Astrocyte of the hippocampus (primary cell): ENCODE results near the gene COX5B.
A peak's percentile ranks its signal among the peaks of the same experiment; 100 is the strongest.
"Not testable (repeated sequence)": the region's sequence is repeated elsewhere in the genome, so short reads cannot be mapped to it uniquely, and the experiment has no call there.

Experiments used
- DNase-seq: peaks from one replicate; pipeline ENCODE4 v3.0.0; 2011; ENCODE audit warnings: low read depth, low spot score

Gene COX5B

DNA sequence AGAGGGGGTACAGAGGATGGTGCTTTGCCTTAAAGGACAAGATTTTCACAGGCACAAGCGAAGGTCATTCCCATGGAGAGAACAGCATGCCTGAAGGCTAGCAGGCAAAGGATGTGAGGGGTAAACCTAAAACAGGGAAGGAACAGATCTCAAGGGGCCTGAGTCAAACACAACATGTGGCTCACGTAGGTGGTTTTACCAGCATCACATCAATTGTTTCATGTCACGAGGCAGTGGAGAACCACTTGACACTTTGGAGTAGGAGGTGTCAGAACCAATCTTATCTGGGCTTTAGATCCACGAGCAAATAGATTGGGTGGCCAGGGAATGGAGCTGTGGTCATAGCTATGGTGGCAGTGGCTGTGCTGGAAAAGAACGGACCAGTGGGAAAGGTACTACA, 8.4 kb downstream of the COX5B start:
- no peak for DNase-seq

DNA sequence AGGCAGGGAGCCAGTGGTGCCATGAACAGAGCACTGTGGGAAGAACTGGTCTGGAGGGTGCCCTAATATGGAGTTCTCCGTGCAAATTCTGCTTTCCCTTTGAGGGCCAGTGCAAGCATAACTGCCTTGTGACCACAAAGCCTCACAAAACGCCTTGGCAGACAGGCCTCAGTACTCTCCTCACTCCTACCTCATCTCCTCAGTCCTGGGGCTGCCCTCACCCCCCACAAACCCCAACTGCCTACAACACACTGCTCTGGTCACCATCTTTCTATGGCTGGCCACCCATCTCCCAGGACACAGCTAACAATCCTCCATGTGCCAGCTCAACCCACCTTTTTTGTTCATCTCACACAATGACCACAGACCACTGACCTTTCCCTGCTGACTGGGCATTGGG, 8.9 kb downstream of the COX5B start:
- no peak for DNase-seq

DNA sequence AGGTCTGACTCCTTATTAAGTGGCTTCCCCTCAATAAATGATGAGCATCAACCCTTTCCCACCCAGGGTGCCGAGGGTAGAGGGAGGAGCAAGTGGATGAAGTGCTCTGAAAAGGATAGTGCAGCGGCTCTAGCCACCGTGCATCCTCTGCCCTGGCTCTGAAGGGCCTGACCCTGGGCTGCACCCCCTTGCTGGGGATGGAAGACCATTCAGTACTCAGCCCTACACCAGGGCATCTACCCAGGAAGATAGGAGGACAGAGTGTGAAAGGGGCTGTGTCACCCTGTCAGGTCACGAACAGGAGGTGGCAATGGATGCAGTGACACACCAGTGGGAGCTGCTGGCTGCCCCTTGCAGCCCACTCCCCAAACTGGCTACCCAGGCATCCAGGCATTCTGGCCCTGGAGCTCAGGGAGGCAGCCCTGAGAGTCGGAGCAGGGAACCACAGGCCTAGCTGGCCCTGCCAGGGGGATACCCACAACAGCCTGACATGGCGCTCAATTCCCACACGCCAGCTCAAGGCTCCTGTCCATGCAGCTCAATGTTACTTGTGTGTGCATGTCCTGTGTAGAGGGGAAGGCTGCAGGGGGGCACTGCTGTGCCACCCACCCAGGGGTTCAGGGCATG, 10.4 kb downstream of the COX5B start:
- DNase-seq = no peak

DNA sequence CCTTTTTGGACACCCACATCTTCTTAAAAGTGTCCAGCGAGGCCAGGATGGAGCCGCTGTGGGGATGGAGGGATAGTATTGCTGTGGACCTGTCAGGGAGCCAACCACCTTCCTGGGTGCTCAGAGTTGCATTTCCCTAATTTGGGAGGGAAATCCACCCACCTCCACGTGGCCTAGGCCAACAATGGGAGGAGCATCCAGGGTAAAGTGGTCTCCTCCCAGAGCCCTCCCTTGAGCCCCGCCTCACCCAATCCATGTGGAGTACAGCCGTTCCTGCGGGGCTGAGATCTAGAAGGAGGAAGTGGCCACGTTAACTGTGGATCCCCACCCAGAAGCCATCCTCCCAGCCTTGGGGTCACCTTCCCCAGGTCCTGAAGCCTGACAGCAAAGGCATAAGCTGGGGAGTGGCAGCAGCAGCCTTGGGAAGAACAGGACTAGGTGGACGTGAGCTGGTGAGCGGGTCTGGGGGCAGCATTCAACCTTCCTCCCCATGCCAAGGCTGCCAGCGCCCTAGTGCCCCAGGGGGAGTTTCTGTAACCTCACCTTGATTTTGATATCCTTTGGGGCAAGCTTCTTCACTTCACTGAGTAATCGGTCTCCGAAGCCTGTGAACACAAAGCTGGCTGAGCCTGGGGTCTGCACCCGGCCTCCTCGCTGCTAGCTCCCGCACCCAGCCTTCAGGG, 11.2 kb downstream of the COX5B start:
- no peak for DNase-seq

DNA sequence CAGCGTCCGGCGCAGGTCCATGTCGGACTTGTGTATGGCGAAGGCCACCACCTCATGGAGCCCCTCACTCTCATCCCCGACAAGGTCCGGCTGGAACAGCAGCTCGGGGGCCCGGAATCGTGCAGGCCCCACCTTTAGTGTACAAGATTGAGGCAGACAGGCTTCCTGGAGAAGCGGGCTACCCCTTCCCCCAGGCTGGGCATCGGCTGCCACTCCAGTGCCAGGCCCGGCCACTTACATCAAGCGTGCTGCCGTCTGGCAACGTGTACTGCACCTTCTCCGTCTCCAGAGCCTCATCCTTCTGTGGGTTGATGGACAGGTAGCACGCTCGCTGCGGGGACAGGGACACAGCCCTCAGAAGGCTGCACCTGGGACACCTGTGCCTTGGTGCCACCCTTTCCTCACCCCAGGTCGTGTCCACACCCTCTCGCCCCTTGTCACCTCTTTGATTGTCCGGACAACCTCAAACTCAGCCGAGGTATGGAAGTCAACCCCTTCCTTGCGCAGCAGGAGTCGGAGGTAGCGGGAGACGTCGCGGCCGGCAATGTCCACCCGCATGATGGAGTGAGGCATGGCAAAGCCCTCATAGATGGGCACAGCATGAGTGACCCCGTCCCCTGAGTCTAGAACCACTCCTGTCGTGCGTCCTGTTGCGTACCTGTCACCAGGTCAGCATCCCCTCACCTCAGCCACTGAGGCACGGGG, 12.3 kb downstream of the COX5B start:
- DNase-seq = no peak

DNA sequence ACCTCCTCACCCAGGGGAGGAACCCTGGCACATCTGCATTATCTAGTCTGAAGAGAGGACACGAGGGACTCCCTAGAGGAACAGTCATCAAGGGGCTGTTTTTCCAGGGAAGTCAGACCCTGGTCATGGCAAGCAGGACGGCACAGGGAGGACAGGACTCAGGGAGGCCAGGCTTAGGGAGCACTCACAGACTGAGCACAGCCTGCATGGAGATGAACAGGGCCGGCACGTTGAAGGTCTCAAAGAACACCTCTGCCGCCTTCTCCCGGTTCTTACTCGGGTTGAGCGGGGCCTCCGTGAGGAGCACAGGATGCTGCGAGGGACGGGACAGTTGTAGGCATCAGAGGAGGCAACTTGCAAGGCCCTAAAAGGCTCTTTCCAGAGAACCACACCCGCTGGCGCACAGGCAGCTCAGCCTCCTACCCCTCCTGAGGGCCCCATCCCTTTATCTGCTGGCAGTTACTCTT, 12.9 kb downstream of the COX5B start:
- no peak for DNase-seq

DNA sequence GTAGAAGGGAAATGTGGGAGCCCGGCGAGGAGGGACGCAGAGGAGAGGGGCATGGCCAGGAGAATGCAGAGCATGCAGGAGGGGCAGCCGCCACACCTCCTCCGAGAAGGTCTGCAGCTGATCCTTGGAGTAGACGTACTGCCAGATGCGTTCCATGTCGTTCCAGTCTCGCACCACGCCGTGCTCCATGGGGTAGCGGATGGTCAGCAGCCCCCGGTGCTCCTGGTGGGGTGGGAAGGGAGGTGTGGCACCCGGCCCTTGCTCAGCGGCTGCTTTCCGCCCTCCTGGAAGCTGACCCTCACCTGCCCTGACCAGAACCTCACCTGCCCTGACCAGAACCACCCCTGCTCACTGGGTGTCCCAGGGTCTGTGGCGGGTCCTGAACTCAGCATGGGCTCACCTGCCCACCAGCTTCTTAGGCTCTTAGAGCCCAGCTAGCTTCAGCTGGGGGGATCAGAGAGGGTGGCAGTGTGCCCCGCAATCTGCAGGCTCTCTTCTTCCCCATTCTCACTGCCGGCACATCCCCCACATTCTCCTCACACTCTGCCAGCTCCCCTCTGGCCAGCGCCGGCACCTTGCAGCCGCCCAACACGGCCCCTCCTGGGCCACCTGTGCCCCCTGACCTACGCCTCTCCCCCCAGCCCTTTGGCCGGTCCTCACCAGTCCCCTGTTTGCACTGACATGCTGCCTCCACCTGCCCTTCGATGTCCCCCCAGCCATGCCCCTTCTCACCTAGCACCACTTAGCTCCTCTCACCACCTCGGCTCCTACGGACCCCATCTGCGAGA, 13.6 kb downstream of the COX5B start:
- no peak for DNase-seq

DNA sequence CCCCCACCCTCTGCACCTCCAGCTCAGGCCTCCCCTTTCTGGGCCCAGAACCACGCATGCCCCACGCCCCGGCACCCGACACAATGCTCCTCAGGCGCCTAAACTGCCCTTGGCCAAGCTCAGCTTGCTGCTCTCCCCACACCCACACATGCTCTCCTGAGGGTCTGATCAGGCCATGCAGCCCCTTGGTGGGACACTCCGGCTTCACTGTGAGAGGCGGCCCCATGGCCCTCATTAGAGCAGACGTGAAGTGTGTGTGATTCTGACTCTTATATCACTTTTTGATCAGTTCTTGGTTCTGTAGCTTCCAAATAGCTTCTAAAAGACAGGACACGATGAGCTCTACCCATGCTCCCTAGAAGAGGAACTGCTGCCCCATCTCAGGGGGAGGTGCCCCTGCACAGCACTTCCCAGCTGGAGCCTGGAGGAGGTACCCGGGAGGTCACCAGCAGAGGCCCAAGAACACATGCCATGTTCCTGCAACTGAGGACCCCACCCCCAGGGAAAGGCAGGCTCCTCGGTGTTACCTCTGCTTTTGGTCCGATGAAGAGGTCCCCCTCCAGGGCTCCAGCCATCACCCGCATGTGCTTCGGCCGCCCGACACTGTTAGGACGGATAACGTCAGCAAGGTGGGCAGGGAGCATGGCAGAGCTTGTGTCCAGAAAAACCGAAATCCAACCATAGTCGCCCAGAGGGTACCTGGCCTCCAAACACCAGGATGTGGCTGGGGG, 14.3 kb downstream of the COX5B start:
- no peak for DNase-seq

DNA sequence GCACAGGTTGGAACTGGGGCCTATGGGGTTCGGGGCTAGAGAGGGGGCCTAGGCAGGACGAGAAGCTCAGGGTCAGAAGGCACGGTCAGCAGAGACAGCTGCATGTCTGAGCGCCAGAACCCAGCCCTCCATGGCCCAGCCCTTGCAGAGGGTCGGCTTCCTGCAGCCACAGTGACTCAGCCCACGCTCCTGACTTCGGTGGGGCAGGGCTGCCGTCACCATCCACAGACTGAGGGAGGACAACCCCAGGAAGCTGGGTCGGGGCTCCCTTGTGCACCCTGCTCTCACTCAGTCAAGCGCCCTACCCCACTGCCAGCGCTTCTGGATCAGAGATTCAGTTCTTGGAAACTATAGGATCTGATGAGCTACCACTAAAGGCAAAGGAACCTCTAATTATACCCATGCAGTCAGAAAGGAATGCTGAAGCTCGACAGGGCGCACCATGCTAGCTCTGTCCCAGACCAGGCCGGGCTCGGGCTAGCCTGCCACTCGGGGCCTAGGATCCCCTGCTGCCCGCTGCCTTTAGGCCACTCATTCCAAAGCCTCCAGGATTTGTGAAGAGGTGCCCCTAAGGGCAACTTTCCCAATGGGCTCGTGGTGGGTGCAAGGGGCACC, 15.0 kb downstream of the COX5B start:
- DNase-seq = peak; percentile 23

DNA sequence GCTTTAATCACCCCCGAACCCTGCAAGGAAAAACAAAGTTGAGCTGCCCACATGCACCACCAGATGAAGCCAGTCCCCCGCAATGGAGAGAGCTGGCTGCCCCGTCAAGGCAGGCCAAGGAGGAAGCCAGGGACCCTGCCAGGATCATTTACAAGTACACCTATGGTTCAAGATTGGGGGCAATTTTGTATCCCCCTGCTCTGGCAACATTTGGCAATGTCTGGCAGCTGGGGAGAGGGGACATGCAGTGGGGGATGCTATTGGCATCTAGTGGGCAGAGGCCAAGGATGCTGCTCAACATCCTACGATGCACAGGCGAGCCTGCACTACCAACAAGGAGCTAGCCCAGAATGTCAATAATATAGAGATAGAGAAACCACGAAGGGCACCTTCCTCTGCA, 16.1 kb downstream of the COX5B start:
- DNase-seq = no peak

DNA sequence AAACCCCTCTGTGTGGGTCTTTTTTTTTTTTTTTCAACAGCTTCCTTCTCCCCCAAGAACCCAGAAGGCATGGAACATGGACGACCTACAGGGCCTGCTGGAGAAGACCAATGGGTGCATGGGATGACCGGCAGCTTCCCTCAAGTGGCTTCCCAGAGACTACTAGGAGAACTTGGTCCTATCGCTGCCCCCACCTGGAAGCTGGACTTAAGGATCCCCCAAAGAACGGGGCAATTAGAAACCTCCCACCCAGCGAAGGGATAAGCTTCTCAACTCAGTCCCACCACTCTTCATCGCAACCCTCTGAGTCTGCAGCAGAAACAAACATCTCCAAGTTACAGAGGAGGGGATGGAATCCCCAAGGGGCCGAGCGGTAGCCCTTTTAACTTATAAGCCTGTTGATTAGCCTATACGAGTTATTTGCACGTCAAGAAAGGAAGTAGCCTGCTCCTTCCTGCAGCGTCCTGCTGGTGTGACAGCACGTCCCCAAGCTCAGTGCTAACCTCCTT, 16.6 kb downstream of the COX5B start:
- DNase-seq = no peak

DNA sequence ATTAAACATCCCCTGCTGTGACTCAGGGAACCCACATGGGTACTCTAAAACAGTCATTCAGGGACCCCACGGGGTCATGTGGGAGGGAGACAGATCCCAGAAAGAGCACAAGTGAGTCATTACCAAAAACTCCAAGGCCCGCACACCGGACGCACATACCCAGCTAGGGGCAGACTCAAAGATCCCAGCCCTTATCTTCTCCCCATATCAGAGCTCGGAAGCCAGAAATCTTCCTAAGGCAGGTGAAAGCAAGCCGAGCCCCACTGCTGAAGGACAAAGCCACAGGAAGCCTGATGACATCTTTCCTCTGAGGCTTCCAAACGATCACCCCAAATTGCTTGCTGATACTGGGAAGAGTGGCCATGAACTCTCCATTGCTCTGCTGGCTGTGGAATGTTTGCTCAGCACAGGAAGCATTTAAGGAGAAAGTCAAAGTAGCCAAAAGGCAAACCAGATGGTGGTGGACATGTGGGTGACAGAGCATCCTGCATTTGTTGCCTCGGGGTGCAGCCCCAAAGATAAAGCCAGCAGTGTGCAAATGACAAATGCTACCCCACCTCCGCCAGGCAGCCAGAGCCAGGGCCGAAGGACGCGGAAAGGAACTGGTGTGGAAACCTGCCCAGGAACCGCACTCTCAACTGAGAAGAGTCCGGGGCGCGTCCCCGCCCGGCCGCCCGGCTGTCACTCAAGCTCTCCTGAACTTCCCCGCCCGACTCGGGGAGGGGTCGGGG, 17.2 kb downstream of the COX5B start:
- peak; percentile 88 for DNase-seq

DNA sequence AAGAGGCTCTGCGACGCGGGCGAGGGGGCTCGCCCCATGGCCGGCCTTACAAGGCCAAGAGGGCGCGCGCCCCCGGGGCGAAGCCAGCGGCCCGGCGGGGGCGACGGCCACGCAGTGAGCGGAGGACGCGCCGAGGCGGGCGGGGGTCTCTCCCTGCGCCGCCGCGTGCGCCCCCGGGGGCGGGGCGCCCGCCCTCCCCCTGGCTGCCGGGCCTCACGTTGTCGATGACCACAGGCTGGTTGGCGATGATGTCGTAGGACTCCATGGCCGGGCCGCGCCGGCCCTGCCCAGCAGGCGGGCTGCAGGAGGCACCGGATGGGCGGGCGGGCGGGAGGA, 17.7 kb downstream of the COX5B start:
- no peak for DNase-seq

DNA sequence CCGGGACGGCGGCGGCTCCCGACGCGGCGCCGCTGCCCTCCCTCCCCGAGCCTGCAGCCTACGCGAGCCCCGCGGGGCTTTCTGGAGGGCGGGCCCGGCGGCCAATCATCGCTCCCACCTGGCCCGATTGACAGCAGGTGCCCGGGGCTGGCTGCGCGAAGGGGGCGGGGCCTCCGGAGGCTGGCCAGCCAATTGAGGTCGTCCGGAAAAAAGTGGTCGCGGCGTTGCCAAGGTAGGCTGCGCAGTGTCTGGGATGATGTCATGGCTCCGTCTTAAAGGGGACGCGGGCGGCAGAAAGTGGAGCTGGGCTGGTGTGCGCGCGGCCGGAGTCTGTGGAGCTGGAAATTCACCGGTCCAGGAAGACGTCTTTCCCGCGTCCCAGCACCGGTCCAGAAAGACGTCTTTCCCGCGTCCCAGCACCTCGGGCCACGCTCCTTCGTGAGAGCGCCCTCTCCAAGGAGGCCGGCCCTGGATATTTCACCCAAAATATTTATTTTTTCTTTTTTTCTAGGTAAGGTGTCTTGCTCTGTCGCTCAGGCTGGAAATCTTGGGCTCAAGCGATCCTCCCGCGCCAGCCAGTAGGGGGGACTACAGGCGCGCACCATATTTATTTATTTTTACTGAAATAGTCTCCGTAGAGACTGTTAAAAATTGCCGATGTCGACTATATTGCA, 18.2 kb downstream of the COX5B start, which contains the start of gene ACTR1B:
Gene ACTR1B, minus strand, starts transcription at position 83 of the 674 bp plus-strand sequence. CDS start 154 bp downstream, outside the sequence.
- peak; percentile 100 for DNase-seq

DNA sequence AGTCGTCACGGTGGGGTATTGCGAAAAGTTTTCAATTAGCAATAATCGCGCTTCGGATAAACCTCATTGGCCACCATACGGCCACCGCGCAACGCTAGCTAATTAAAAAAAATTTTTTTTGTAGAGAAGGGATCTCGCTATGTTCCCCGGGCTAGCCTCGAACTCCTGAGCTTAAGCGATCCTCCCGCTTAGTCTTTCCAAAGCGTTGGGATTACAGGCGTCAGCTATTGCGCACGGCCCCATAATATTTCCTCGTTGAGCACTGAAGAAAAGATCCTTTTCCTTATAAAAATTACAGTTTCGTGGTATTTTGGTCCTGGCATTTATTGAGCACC, 18.7 kb downstream of the COX5B start:
- DNase-seq = no peak

DNA sequence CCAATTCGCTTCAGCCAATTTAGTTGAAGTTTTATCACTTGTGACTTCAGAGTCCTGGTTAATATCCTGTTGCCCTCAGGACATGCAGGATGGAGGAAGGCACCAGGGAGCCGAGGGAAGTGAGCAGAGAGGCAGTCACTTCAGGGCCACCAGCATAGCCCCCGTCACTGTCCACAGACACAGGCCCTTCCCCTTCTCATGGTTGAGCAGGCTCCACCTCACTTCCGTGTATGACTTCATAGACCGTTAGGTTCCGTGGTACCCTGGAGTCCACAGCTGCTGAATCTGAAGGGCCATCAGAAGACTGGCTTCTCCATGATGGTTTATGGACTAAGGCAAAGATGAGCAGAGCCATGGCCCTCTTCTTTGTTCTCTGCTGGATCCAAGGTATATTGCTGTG, 23.6 kb downstream of the COX5B start, which contains the start of gene C2orf92:
Gene C2orf92, plus strand, starts transcription at position 266 of the 400 bp plus-strand sequence. Its CDS starts 76 bp downstream, at position 342.
- no peak for DNase-seq

DNA sequence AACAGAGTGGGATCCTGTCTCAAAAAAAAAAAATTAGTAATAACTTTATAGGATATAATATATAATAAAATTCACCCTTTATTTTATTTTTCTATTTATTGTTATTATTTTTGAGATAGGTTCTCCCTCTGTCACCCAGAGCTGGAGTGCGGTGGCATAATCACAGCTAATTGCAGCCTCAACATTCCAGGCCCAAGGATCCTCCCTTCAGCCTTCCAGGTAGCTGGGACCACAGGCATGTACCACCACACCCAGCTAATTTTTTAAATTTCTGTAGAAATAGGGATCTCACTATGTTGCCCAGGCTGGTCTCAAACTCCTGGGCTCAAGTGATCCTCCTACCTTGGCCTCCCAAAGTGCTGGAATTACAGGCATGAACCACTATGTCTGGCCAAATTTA, 24.6 kb downstream of the COX5B start:
- DNase-seq = no peak

DNA sequence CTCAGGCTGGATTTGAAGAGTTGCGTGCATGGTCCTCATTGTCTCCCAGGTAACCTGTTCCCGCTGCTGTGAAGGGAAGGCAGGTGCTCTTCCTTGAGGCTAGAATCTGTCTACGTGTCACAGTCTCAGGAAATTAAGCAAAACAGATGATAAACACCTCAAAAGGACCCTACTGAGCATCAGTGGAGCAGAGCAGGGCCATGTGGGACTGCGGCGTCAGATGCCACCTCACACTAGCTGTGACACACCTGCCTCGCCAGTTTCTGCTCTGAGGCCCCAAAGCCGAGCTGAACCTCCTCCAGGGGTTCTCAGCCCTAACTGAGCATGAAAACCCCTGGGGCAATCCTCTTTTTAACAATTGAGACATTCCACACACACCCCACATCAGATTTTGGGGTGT, 25.7 kb downstream of the COX5B start:
- no peak for DNase-seq

DNA sequence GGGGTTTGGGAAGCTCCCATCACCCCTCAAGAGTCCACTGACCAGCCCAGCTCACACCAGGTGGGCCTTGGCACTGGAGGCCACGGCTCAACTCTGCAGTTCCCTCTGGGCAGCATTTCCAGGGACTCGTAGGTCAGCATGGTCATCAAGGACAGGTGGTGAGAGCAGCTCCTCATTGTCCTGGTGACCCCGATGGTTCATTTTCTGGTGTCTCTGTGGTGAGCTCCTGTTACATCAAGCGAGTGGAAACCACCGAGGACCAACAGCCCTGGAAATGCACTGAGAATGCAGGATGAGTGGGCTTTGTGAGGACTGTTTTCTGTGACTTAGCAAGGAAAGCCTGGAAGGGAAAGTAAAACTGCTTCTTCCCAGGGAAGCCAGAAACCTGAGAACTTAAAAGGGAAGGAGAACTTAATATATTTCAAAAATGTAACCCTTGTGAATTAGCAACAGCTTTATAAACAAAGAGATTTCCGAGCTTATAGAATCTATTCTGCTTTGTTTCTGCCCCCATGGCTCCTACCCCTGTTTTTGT, 26.8 kb downstream of the COX5B start:
- DNase-seq = not testable (repeated sequence)
